GM23338 (cell line): Measurements from ENCODE around the gene BCAS3. TPM values are rescaled to one million over a fixed set of nuclear protein-coding genes. Genes with fewer than 3 reads are reported as not detected.

Experiments
- ATAC-seq: fragments of 200-7000 bp; cut with Tn5 transposase; 3 replicates; pipeline ENCODE4 v1.9.1; 2020
- DNase-seq: peaks from one replicate; pipeline ENCODE4 v3.0.0-alpha.2; 2015; ENCODE audit warnings: low spot score
- H2AFZ ChIP-seq: fragments of 200-600 bp; sonication (generic); 2 replicates; pipeline ENCODE4 v1.8.0; 2016; ENCODE audit warnings: antibody characterized with exemption, mild to moderate bottlenecking, moderate library complexity
- H3F3A ChIP-seq: fragments of 200-600 bp; sonication (generic); replicated peaks from 2 replicates; pipeline ENCODE4 v1.8.0; 2017; ENCODE audit warnings: antibody characterized with exemption, mixed run types, low read depth
- H3K27ac ChIP-seq: fragments of 200-600 bp; sonication (generic); 2 replicates; pipeline ENCODE4 v1.6.1; 2016; ENCODE audit warnings: low read depth
- H3K27me3 ChIP-seq: fragments of 200-600 bp; sonication (generic); 2 replicates; pipeline ENCODE4 v1.8.0; 2016; ENCODE audit warnings: mild to moderate bottlenecking, mixed run types, moderate library complexity; ENCODE audit not compliant: insufficient read depth
- H3K36me3 ChIP-seq: fragments of 200-600 bp; sonication (generic); 2 replicates; pipeline ENCODE4 v1.8.0; 2016; ENCODE audit warnings: mild to moderate bottlenecking; ENCODE audit not compliant: insufficient read depth
- H3K4me1 ChIP-seq: fragments of 200-600 bp; sonication (generic); 2 replicates; pipeline ENCODE4 v1.8.0; 2016; ENCODE audit warnings: mild to moderate bottlenecking, moderate library complexity; ENCODE audit not compliant: insufficient read depth
- H3K4me2 ChIP-seq: fragments of 200-600 bp; sonication (generic); 2 replicates; pipeline ENCODE4 v1.7.1; 2017; ENCODE audit warnings: mixed run types
- H3K4me3 ChIP-seq: fragments of 200-600 bp; sonication (generic); 2 replicates; pipeline ENCODE4 v1.6.1; 2016; ENCODE audit warnings: mixed run types
- H3K79me2 ChIP-seq: fragments of 200-600 bp; sonication (generic); replicated peaks from 2 replicates; pipeline ENCODE4 v1.8.0; 2017; ENCODE audit warnings: mild to moderate bottlenecking; ENCODE audit not compliant: insufficient read depth
- H3K9me2 ChIP-seq: fragments of 200-600 bp; sonication (generic); 2 replicates; pipeline ENCODE4 v1.8.0; 2017; ENCODE audit not compliant: insufficient read depth
- H4K20me1 ChIP-seq: fragments of 200-600 bp; sonication (generic); replicated peaks from 2 replicates; pipeline ENCODE4 v1.8.0; 2017; ENCODE audit warnings: mild to moderate bottlenecking; ENCODE audit not compliant: insufficient read depth
- H3K27ac Mint-ChIP-seq: 2 replicates; pipeline ENCODE4 v1.8.0; 2020; ENCODE audit warnings: inconsistent platforms, mild to moderate bottlenecking, moderate library complexity, mixed read lengths
- H3K27me3 Mint-ChIP-seq: 3 replicates; pipeline ENCODE4 v1.8.0; 2022; ENCODE audit warnings: low read depth, mild to moderate bottlenecking, moderate library complexity, mixed read lengths, inconsistent platforms; ENCODE audit not compliant: insufficient read depth, poor library complexity
- H3K36me3 Mint-ChIP-seq: 3 replicates; pipeline ENCODE4 v1.8.0; 2021; ENCODE audit warnings: low read depth, mild to moderate bottlenecking, inconsistent platforms, moderate library complexity, mixed read lengths
- H3K4me1 Mint-ChIP-seq: 3 replicates; pipeline ENCODE4 v1.8.0; 2020; ENCODE audit warnings: mild to moderate bottlenecking, inconsistent platforms, mixed read lengths
- H3K4me3 Mint-ChIP-seq: 3 replicates; pipeline ENCODE4 v1.8.0; 2021; ENCODE audit warnings: moderate library complexity, mild to moderate bottlenecking, inconsistent platforms, mixed read lengths
- H3K9me3 Mint-ChIP-seq: 3 replicates; pipeline ENCODE4 v1.8.0; 2020; ENCODE audit warnings: moderate library complexity, mild to moderate bottlenecking, inconsistent platforms, mixed read lengths
- CREB1 ChIP-seq: fragments of 250-450 bp; sonication (Bioruptor Pico); IDR thresholded peaks from 2 replicates; pipeline ENCODE4 v1.5.0; 2020; ENCODE audit warnings: low read depth, mild to moderate bottlenecking, moderate library complexity
- EZH2 ChIP-seq: fragments of 200-600 bp; sonication (generic); IDR thresholded peaks from one replicate; pipeline ENCODE4 v1.8.0; 2017; ENCODE audit warnings: antibody characterized with exemption, mild to moderate bottlenecking, low read depth; ENCODE audit not compliant: unreplicated experiment
- EZH2phosphoT487 ChIP-seq: fragments of 200-600 bp; sonication (generic); IDR thresholded peaks from one replicate; pipeline ENCODE4 v1.8.1; 2018; ENCODE audit warnings: antibody characterized with exemption; ENCODE audit not compliant: unreplicated experiment
- JUNB ChIP-seq: IDR thresholded peaks from one replicate; pipeline ENCODE4 v1.6.1; 2016; ENCODE audit warnings: antibody characterized with exemption; ENCODE audit not compliant: unreplicated experiment
- NANOG ChIP-seq: IDR thresholded peaks from 2 replicates; pipeline ENCODE4 v1.6.1; 2016; ENCODE audit warnings: antibody characterized with exemption, borderline replicate concordance
- POLR2AphosphoS5 ChIP-seq: IDR thresholded peaks from 2 replicates; pipeline ENCODE4 v1.6.1; 2016; ENCODE audit warnings: antibody characterized with exemption, low read depth
- REST ChIP-seq: IDR thresholded peaks from one replicate; pipeline ENCODE4 v1.6.1; 2018; ENCODE audit warnings: antibody characterized with exemption; ENCODE audit not compliant: unreplicated experiment
- STAT1 ChIP-seq: IDR thresholded peaks from one replicate; pipeline ENCODE4 v1.6.1; 2016; ENCODE audit warnings: antibody characterized with exemption; ENCODE audit not compliant: unreplicated experiment
- ZNF114 ChIP-seq: fragments of 250-450 bp; sonication (Bioruptor Pico); IDR thresholded peaks from 2 replicates; pipeline ENCODE4 v1.5.0; 2020; ENCODE audit warnings: mild to moderate bottlenecking, moderate library complexity
- ZNF331 ChIP-seq: fragments of 250-450 bp; sonication (Bioruptor Pico); IDR thresholded peaks from 2 replicates; pipeline ENCODE4 v1.5.0; 2020; ENCODE audit warnings: low read depth, mild to moderate bottlenecking, moderate library complexity
- polyA plus RNA-seq: library from polyadenylated mRNA; unstranded; fragments of >200 nt; fragmentation: Nextera tagmentation; extraction: Ambion mirVana; gene quantifications from 2 replicates; pipeline ENCODE4 v1.2.1, GENCODE V29; 2016
- total RNA-seq: library from RNA; depleted of rRNA; stranded (reverse); fragments of >200 nt; shearing (Covaris generic); gene quantifications from 2 replicates; pipeline ENCODE4 v1.2.3, GENCODE V29; 2014
- TF ChIP-seq, protein P1 (sequence below): IDR thresholded peaks from 2 replicates; pipeline ENCODE4 v1.6.1; 2016; ENCODE audit warnings: antibody characterized with exemption
- TF ChIP-seq, protein P2 (sequence below): fragments of 250-450 bp; sonication (Bioruptor Pico); IDR thresholded peaks from 2 replicates; pipeline ENCODE4 v1.5.0; 2020; ENCODE audit warnings: mild to moderate bottlenecking, moderate library complexity
- TF ChIP-seq, protein P3 (sequence below), 2 experiments: fragments of 200-600 bp in 1 of 2; sonication (generic) in 1 of 2; conservative IDR thresholded peaks; 2 replicates each; pipeline versions ENCODE4 v1.5.1 to v1.6.1; 2016 to 2017; ENCODE audit warnings: antibody characterized with exemption in 2 of 2, low read depth in 2 of 2, mild to moderate bottlenecking in 2 of 2, moderate library complexity in 1 of 2

BCAS3 gene
- total and polyA plus RNA-seq, 2 experiments from 2014 or later = 8.2 to 28.0 TPM

DNA sequence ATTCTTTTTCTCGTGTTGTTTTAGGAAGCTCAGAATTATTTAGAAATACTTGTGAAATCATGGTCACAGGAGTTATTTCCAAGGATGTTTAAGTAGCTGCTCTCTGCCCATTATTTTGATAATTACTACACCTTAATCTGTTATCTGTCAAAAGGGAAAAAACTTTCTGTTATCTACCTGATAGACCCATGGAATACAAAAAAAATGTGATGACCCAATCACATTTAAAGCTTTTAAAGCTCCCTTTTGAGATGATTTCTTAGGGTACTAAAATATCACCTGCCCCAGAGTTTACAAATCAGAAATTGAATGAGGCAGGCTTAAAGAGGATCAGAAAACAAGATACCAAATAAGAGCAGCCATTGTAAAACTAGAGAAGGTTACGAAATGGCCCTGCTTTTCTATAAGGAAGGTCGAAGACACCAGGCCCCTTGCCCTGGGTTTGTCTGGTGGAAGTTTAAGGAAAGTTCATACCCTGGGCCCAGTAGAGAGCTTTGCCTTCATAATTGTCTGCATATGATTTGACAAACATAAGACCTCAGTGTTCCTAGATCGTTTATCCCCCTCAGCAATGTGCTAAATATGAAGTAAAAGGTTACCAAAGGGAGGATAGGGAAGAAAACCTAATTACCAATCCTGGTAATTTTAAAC is 572.1 kb downstream of the BCAS3 start:
- DNase-seq (no peak), ATAC-seq (no peak)
- no peaks in the 10 kb centered on the region for H3K27me3 Mint-ChIP-seq
- H3K27ac ChIP-seq = no peak overlapping the region
- H4K20me1 ChIP-seq = no peaks in the 10 kb centered on the region
- H3K9me3 Mint-ChIP-seq = no peaks in the 10 kb centered on the region
- no peak overlapping the region for H3K4me3 ChIP-seq
- H3K36me3 ChIP-seq = no peaks in the 10 kb centered on the region
- H3K27me3 ChIP-seq = no peaks in the 10 kb centered on the region
- no peak overlapping the region for H3K4me3 Mint-ChIP-seq
- H3K4me1 ChIP-seq = peaks cover 28% of the 10 kb centered on the region
- peaks cover 30% of the 10 kb centered on the region for H3K4me1 Mint-ChIP-seq
- peaks cover 13% of the 10 kb centered on the region for H3K9me2 ChIP-seq
- H3K36me3 Mint-ChIP-seq = no peaks in the 10 kb centered on the region
- H3F3A ChIP-seq = 0 out of 2 replicates have a peak, but pooled peaks cover 3% of the 10 kb centered on the region
- H2AFZ ChIP-seq = no peak overlapping the region
- no peak overlapping the region for H3K4me2 ChIP-seq
- H3K79me2 ChIP-seq = no peaks in the 10 kb centered on the region
- no peak overlapping the region for H3K27ac Mint-ChIP-seq
- TF ChIP-seq EZH2phosphoT487 (no peak), NANOG (no peak), CREB1 (CRISPR knock-in tag) (no peak), REST (no peak), ZNF114 (CRISPR knock-in tag) (no peak), STAT1 (no peak), EZH2 (no peak), ZNF331 (CRISPR knock-in tag) (no peak), POLR2AphosphoS5 (no peak), JUNB (no peak)
- TF ChIP-seq, protein P1, sequence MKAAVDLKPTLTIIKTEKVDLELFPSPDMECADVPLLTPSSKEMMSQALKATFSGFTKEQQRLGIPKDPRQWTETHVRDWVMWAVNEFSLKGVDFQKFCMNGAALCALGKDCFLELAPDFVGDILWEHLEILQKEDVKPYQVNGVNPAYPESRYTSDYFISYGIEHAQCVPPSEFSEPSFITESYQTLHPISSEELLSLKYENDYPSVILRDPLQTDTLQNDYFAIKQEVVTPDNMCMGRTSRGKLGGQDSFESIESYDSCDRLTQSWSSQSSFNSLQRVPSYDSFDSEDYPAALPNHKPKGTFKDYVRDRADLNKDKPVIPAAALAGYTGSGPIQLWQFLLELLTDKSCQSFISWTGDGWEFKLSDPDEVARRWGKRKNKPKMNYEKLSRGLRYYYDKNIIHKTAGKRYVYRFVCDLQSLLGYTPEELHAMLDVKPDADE = no peak
- TF ChIP-seq, protein P2, sequence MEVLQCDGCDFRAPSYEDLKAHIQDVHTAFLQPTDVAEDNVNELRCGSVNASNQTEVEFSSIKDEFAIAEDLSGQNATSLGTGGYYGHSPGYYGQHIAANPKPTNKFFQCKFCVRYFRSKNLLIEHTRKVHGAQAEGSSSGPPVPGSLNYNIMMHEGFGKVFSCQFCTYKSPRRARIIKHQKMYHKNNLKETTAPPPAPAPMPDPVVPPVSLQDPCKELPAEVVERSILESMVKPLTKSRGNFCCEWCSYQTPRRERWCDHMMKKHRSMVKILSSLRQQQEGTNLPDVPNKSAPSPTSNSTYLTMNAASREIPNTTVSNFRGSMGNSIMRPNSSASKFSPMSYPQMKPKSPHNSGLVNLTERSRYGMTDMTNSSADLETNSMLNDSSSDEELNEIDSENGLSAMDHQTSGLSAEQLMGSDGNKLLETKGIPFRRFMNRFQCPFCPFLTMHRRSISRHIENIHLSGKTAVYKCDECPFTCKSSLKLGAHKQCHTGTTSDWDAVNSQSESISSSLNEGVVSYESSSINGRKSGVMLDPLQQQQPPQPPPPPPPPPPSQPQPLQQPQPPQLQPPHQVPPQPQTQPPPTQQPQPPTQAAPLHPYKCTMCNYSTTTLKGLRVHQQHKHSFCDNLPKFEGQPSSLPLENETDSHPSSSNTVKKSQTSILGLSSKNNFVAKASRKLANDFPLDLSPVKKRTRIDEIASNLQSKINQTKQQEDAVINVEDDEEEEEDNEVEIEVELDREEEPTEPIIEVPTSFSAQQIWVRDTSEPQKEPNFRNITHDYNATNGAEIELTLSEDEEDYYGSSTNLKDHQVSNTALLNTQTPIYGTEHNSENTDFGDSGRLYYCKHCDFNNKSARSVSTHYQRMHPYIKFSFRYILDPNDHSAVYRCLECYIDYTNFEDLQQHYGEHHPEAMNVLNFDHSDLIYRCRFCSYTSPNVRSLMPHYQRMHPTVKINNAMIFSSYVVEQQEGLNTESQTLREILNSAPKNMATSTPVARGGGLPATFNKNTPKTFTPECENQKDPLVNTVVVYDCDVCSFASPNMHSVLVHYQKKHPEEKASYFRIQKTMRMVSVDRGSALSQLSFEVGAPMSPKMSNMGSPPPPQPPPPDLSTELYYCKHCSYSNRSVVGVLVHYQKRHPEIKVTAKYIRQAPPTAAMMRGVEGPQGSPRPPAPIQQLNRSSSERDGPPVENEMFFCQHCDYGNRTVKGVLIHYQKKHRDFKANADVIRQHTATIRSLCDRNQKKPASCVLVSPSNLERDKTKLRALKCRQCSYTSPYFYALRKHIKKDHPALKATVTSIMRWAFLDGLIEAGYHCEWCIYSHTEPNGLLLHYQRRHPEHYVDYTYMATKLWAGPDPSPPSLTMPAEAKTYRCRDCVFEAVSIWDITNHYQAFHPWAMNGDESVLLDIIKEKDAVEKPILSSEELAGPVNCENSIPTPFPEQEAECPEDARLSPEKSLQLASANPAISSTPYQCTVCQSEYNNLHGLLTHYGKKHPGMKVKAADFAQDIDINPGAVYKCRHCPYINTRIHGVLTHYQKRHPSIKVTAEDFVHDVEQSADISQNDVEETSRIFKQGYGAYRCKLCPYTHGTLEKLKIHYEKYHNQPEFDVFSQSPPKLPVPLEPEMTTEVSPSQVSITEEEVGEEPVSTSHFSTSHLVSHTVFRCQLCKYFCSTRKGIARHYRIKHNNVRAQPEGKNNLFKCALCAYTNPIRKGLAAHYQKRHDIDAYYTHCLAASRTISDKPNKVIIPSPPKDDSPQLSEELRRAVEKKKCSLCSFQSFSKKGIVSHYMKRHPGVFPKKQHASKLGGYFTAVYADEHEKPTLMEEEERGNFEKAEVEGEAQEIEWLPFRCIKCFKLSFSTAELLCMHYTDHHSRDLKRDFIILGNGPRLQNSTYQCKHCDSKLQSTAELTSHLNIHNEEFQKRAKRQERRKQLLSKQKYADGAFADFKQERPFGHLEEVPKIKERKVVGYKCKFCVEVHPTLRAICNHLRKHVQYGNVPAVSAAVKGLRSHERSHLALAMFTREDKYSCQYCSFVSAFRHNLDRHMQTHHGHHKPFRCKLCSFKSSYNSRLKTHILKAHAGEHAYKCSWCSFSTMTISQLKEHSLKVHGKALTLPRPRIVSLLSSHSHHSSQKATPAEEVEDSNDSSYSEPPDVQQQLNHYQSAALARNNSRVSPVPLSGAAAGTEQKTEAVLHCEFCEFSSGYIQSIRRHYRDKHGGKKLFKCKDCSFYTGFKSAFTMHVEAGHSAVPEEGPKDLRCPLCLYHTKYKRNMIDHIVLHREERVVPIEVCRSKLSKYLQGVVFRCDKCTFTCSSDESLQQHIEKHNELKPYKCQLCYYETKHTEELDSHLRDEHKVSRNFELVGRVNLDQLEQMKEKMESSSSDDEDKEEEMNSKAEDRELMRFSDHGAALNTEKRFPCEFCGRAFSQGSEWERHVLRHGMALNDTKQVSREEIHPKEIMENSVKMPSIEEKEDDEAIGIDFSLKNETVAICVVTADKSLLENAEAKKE (CRISPR knock-in tag) = no peak
- TF ChIP-seq, protein P3, sequence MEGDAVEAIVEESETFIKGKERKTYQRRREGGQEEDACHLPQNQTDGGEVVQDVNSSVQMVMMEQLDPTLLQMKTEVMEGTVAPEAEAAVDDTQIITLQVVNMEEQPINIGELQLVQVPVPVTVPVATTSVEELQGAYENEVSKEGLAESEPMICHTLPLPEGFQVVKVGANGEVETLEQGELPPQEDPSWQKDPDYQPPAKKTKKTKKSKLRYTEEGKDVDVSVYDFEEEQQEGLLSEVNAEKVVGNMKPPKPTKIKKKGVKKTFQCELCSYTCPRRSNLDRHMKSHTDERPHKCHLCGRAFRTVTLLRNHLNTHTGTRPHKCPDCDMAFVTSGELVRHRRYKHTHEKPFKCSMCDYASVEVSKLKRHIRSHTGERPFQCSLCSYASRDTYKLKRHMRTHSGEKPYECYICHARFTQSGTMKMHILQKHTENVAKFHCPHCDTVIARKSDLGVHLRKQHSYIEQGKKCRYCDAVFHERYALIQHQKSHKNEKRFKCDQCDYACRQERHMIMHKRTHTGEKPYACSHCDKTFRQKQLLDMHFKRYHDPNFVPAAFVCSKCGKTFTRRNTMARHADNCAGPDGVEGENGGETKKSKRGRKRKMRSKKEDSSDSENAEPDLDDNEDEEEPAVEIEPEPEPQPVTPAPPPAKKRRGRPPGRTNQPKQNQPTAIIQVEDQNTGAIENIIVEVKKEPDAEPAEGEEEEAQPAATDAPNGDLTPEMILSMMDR (conservative IDR thresholded peaks at IDR 0.05; ENCODE audit: low read depth in 2 of 2) = no peak
